HFF-Myc (cell line): ENCODE data around the gene GDF9.

Source experiments
- DNase-seq: peaks from one replicate; pipeline ENCODE4 v3.0.0-alpha.2; 2011; ENCODE audit warnings: low read depth; ENCODE audit errors: extremely low read depth
- H3K4me3 ChIP-seq: replicated peaks from 2 replicates; pipeline ENCODE4 v1.5.1; 2011; ENCODE audit warnings: low read depth, mild to moderate bottlenecking, control low read depth, low read length
- TF ChIP-seq, protein P1 (sequence below): IDR thresholded peaks from 2 replicates; pipeline ENCODE4 v1.5.1; 2012; ENCODE audit warnings: mild to moderate bottlenecking, low read depth, low read length, control low read depth; ENCODE audit errors: missing control alignments

The GDF9 gene

GRCh38 chr5:132901036-132901435 lies 34.8 kb upstream of the GDF9 start:
- no peak overlapping the region for H3K4me3 ChIP-seq
- TF ChIP-seq, protein P1, sequence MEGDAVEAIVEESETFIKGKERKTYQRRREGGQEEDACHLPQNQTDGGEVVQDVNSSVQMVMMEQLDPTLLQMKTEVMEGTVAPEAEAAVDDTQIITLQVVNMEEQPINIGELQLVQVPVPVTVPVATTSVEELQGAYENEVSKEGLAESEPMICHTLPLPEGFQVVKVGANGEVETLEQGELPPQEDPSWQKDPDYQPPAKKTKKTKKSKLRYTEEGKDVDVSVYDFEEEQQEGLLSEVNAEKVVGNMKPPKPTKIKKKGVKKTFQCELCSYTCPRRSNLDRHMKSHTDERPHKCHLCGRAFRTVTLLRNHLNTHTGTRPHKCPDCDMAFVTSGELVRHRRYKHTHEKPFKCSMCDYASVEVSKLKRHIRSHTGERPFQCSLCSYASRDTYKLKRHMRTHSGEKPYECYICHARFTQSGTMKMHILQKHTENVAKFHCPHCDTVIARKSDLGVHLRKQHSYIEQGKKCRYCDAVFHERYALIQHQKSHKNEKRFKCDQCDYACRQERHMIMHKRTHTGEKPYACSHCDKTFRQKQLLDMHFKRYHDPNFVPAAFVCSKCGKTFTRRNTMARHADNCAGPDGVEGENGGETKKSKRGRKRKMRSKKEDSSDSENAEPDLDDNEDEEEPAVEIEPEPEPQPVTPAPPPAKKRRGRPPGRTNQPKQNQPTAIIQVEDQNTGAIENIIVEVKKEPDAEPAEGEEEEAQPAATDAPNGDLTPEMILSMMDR, result no peak
- DNase-seq, result no peak

DNA sequence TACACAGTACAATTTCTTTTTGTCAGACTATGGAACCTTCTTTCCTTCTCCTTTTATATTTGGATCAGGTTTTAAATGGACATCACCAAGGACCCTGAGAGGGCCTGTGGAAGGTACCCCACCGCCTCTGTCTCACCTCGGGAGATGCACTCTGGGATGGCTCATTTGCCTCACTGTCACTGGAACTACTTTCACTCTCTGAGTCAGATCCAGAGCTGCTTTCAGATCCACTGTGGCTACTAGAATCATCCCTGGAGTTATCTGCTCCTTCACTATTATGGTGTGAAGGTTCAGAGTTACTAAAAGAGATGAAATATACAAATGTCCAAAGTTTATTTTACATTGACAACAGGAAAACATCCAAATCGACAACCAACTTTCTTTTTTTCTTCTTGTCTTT lies 31.8 kb upstream of the GDF9 start:
- TF ChIP-seq, protein P1, result no peak

GRCh38 chr5:132896685-132897084 lies 30.4 kb upstream of the GDF9 start:
- TF ChIP-seq, protein P1, result no peak
- DNase-seq, result no peak
- no peak overlapping the region for H3K4me3 ChIP-seq

More for the DNA sequence above, 31.8 kb upstream of the GDF9 start:
- no peak for DNase-seq
- H3K4me3 ChIP-seq, result no peak overlapping the region

- DNase-seq, result no peak
- TF ChIP-seq, protein P1, result no peak
- no peak overlapping the region for H3K4me3 ChIP-seq
Observed at GRCh38 chr5:132895719-132896305, 29.5 kb upstream of the GDF9 start.

GRCh38 chr5:132890817-132891216 lies 24.5 kb upstream of the GDF9 start:
- TF ChIP-seq, protein P1, result no peak
- no peak for DNase-seq
- H3K4me3 ChIP-seq, result no peak overlapping the region

- TF ChIP-seq, protein P1, result no peak
- DNase-seq, result no peak
- H3K4me3 ChIP-seq, result no peak overlapping the region
Observed at GRCh38 chr5:132889501-132889900, 23.2 kb upstream of the GDF9 start.

GRCh38 chr5:132887283-132887682 lies 21.0 kb upstream of the GDF9 start:
- TF ChIP-seq, protein P1, result no peak
- DNase-seq, result no peak
- H3K4me3 ChIP-seq, result no peak overlapping the region
